ENCODE results near the gene PPDPF.
"Not testable (repeated sequence)": the region's sequence is repeated elsewhere in the genome, so short reads cannot be mapped to it uniquely, and the experiment has no call there.

PPDPF gene

DNA sequence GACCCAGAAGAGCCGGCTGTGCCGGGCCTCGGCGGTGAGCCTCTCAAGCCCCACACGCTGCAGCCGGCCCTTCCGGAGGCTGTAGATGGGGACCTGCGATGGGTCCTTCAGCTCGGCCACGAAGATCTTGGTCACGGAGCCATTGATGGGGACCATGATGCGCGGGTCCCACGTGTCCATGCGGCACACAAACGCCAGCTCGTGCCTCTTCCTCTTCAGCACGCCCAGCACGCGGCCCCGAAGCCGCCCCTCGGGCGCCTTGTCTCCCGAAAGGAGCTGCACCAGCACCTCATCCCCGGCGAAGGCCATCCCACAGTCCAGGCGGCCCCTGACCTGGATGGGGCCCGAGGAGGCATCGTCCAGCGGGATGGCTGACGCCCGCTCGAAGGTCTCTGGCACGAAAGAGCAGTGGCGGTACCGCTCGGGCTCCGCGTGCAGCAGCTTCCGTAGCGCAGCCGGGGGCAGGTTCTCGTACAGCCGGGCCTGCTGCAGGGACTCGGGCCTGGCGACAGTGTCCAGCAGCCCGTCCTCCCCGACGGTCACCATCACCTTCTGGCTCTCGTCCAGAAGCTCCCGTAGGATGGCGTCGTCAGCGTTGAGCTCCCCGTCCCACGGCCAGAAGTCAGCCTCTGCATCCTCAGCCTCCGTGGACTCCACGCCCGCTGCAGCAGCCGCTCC, 44.6 kb downstream of the PPDPF start:
- no peak for DNase-seq (ENCODE audit: low spot score)

DNA sequence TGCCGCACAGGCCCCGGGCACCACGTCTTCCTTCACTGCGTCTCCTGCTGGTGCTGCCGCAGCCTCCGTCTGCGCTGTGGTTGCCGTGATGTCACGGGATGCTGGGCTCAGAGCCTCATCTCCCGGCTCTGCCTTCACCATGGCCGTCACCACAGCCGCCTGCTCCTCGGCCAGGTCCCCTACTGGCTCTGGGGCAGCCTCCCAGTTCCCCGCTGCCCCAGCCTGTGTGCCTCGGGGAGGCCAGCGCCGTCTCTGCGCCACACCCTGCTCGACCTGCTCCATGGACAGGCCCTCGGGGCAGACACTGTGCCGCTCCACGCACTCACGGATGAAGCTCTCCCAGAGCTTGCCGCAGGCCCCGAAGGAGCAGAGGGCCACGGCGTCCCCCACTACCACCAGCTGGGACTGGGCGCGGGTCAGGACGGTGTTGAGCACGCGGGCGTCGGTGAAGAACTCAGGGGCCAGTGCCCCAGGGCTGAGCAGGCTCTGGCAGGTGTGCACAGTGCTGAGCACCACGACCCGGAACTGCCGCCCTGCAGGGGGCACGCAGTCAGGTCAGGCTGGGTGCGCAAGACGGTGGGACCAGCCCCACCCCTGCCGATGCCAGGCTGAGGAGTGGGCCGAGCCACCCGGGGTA, 45.3 kb downstream of the PPDPF start:
- DNase-seq (ENCODE audit: low spot score), result no peak

DNA sequence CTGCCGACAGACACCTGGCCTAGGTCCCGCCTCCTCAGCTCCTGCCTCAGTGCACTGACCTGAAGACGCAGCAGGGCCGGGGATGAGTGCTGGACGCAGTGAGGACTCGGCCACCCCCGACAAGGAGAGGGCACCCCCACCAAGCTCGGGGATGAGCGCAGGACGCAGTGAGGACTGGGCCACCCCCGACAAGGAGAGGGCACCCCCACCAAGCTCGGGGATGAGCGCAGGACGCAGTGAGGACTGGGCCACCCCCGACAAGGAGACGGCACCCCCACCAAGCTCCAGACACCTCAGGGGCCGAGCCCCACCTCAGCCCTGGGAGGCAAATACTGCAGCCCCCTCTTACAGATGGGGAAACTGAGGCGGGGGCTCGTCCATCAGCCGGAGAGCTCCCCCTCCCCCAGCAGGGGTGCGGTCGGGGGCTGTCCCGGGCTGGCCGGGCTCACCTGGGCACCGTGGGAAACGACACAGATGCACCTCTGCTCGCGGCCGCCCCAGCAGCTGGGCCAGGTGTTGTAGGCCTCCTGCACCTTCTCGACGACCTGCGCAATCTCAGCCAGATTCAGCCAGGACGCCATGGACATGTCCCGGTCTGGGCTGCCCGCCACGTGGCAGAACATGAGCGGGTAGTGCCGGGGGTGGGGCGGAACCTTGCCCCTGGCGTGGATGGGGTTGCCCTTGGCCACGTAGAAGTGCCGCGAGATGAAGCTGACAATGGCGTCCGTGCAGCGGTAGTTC, 46.0 kb downstream of the PPDPF start:
- DNase-seq (ENCODE audit: low spot score), result no peak

DNA sequence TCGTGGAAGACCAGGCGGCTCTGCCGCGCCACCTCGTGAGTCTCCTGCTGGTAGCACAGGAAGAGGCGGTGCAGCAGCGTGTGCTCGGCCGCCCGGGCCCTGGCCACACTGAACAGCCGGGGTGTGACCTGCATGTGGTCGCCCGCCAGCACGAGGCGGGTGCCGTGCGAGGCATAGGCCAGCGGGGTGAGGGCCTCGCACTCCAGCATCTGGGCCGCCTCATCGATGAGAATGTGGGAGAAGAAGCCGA, 46.5 kb downstream of the PPDPF start:
- no peak for DNase-seq (ENCODE audit: low spot score)

DNA sequence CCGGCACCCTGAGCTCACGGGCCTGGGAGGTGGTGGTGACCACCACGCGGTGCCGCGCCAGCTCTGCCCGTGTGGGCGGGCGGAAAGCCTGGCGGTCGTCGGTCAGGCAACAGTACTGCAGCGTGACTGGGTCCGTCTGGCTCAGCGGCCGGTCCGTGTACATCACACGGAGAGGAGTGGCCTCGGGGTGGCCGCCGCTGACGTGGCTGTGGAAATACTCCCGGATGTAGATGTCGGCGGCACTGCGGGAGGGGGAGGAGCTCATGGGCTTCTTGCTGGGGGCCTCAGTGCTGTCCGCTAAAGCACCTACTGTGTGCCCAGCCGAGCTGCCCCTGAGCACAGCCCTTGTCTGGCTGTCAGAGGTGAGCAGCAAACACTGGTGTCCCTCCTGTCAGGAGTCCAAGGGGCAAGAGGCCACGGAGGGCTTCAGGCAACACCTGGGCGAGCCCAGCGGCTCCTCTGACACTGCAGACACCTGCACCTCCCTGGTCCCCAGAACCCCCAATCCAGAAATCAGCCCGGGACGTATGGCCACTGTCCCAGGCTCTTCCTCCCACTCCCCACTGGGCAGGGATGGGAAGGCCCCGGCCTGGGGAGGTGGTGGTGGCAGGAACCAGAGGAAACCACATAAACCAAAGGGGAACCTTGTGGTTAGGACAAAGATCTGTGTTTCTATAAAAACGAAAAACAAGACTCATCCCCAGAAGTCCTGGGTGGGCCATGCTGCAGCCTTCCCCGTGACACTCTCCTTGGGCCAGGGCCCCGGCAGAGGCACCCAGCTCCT, 47.0 kb downstream of the PPDPF start:
- DNase-seq (ENCODE audit: low spot score), result no peak

DNA sequence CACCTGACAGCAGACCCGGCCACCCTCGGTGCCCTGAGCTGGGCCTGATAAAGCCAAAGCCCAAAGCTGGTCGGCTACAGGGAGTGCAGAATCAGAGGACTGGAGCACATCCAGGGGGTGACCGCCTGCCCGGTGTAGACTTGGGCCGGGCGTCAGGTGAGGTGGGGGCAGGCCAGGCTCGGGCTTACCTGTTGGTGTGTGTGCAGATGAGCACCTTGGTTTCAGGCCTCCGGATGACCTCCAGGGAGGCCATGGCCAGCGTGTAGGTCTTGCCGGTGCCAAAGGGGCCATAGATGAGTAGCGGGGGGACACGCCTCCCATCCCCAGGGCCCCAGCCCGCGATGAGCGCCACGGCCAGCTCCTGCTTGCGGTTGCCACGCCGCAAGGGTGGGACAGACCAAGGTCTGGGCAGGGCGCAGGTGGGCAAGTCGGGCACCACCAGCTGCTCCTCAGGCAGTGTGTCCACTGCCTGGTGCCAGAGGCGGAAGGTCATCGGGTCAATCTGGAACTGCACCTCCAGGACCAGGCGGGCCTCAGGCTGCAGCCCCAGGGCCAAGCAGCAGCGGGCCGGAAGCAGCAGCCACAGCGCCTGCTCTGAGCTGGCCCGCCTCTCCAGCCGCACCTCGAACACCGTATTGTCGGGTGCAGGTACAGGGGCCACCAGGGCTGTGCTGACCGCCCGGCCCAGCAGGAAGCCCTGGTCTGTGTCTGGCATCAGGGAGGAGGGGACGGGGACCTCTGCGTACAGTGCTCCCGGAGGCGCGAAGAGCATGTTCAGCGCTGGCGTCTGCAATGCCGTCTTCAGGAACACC, 47.8 kb downstream of the PPDPF start:
- no peak for DNase-seq (ENCODE audit: low spot score)

DNA sequence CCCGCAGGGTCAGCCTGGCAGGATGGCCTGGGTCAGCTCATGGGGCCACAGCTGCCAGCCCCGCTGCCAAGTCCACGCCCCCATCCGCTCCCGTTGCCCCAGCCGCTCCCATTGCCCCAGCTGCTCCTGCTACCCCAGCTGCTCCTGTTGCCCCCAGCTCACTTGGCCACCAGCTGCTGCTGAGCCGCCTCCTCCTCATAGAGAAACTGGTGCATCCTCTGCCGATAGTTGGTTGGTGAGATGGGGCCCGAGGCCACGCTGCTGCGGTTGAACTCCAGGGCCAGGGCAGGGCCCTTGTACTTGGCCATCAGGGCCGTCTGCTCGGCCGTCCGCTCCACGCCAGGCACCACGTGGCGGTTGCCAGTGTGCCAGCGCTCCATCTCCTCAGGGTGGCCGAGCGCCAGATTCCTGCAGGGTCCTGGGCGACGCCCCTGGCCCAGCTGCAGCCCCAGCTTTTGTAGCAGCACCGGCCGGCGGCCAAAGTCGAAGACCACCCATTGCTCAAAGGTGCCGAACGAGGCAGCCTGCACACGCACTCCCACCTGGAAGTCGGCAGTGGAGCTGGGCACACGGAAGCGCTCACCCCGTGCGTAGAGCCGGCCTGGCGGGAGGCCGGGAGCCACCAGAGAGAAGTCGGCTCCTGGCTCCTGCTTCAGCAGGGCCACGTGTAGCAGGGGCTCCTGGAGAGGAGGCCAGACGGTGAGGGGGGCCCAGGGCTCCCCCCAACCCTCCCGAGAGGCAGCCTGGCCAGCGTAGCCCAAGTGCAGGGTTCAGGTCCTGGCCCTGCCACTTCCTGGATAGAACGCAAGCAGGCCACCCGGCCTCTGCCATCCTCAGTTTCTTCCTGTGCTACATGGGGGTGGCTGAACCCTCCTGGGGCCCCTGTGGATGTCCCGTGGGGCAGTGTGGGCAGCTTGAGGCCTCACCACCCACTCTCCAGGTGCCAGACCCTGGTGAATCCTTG, 48.7 kb downstream of the PPDPF start:
- DNase-seq (ENCODE audit: low spot score), result no peak

DNA sequence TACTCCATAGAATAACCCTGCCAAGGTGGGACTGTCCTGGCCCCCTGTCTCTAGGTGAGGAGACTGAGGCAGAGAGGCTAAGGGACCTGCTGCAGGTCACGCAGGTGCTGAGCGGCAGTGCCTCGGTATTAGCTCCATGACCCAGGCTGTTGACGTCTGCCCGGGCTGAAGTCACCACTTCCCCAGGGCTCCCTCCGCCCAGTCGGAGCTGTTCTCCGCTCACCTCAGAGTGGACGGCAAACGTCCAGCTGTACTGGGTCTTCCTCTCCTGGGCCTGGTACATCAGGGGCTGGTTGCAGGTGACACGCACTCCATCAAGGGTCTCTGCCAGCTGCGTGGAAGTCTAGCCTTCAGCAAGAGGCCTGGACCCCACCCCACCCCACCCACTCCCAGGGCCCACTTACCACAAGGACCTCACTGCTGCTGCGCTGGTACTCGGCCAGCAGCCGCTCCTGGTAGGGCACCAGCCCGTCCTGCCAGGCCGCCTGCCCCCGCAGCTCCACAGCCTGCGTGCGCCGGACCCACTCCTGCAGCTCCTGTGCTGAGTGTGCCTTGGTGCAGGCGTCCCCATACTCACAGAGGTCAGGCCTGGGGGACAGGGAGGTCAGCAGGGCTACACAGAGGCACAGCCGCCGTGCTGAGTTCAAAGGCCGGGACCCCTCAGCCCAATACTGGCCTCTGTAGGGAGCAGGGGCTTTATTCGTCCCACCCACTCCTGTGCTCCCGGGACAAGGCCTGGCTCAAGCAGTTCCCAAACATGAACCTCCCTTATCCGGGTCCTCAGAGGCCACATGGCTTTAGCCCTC, 49.9 kb downstream of the PPDPF start:
- no peak for DNase-seq (ENCODE audit: low spot score)

DNA sequence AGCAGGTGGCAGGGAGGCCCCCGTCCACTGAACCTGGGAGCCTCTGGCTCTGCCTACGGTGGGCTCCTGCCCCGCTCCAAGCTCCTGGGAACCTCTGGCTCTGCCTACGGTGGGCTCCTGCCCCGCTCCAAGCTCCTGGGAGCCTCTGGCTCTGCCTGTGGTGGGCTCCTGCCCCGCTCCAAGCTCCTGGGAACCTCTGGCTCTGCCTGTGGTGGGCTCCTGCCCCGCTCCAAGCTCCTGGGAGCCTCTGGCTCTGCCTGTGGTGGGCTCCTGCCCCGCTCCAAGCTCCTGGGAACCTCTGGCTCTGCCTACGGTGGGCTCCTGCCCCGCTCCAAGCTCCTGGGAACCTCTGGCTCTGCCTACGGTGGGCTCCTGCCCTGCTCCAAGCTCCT, 50.5 kb downstream of the PPDPF start:
- DNase-seq (ENCODE audit: low spot score), result not testable (repeated sequence)

Data from HuH-7.5 (cell line).